Activated B cell treated with CpG ODN at 0.5 μM for 24 hours (primary cell): ENCODE results near the gene PFDN6. TPM values are rescaled to one million over a fixed set of nuclear protein-coding genes. Genes with fewer than 3 reads are reported as not detected.

Experiments used
- ATAC-seq: fragments of 200-7000 bp; cut with Tn5 transposase; one replicate; pipeline ENCODE4 v1.10.0; 2021; ENCODE audit warnings: low read depth, mild to moderate bottlenecking, moderate library complexity
- CTCF ChIA-PET: fragments of 350-600 bp; sonication (Branson Sonifier 250); formaldehyde crosslinking; loops from one replicate; lab custom pipeline; 2021; ENCODE audit warnings: antibody characterized with exemption; lab: Charles Lee
- POLR2A ChIA-PET: fragments of 350-600 bp; sonication (Branson Sonifier 250); formaldehyde crosslinking; loops from one replicate; lab custom pipeline; 2021; ENCODE audit warnings: antibody characterized with exemption; lab: Charles Lee
- DNase-seq: peaks from one replicate; pipeline ENCODE4 v3.0.0; 2022
- H3K27ac Mint-ChIP-seq: one replicate; pipeline ENCODE4 v1.8.0; 2020; ENCODE audit warnings: mixed read lengths
- H3K27me3 Mint-ChIP-seq: one replicate; pipeline ENCODE4 v1.8.0; 2021; ENCODE audit warnings: mixed read lengths
- H3K36me3 Mint-ChIP-seq: one replicate; pipeline ENCODE4 v1.8.0; 2021; ENCODE audit warnings: low read depth, mixed read lengths
- H3K4me1 Mint-ChIP-seq: one replicate; pipeline ENCODE4 v1.8.0; 2021; ENCODE audit warnings: mixed read lengths
- H3K4me3 Mint-ChIP-seq: one replicate; pipeline ENCODE4 v1.8.0; 2020; ENCODE audit warnings: mild to moderate bottlenecking, mixed read lengths
- H3K9me3 Mint-ChIP-seq: one replicate; pipeline ENCODE4 v1.8.0; 2020; ENCODE audit warnings: mixed read lengths
- CTCF ChIP-seq: fragments of 200-600 bp; IDR thresholded peaks from one replicate; pipeline ENCODE4 v1.8.0; 2022; ENCODE audit warnings: antibody characterized with exemption, mild to moderate bottlenecking
- intact Hi-C: fragments of 100-400 bp; cut with micrococcal nuclease; formaldehyde crosslinking; loops from one replicate; pipeline ENCODE4 v1.15.1; 2024
- total RNA-seq: library from RNA; stranded (reverse); gene quantifications from 2 replicates; pipeline ENCODE4 v1.2.3, GENCODE V29; 2022

Gene PFDN6
- total RNA-seq, 1 donor from 2014 or later = 82.8 TPM

GRCh38 chr6:33316603-33317418 lies 27.4 kb downstream of the PFDN6 start:
- ATAC-seq (no peak), DNase-seq (no peak)
- Mint-ChIP-seq H3K27ac (peak overlapping the region; percentile 56), H3K27me3 (no peaks in the 10 kb centered on the region), H3K4me1 (peaks cover 87% of the 10 kb centered on the region), H3K36me3 (peaks cover 73% of the 10 kb centered on the region), H3K4me3 (peak overlapping the region; percentile 99), H3K9me3 (no peaks in the 10 kb centered on the region)
- POLR2A ChIA-PET = interaction anchor here (0.6 to 3.5 kb wide), 22 partner anchors 9 to 1760 kb away, joined by 3 to 102 read pairs (median 8); partner anchors contain the start of genes B3GALT4, BAK1, CUTA and GPSM3
- CTCF ChIA-PET = interaction anchor here (1.3 to 2.5 kb wide), 2 partner anchors 28 to 40 kb away, joined by 8 to 15 read pairs; partner anchors contain the start of gene B3GALT4
- TF ChIP-seq CTCF = no peak
- intact Hi-C loops = loop anchor here (5.0 kb wide), 1 partner anchor 345 kb away; no protein-coding TSS in a partner anchor

DNA sequence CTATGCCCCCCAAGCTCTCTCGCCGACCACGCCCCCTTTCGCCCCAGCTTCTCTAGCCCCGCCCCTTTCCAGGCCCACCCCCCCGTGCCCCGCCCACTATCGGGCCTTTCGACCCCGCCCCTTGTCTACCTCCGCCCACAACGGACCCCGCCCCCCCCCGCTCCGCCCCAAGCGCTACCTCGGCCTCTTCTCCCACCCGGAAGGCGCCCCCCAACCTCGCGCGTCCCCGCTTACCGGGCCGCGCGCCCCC lies 27.9 kb downstream of the PFDN6 start:
- intact Hi-C loops = loop anchor here (5.0 kb wide), 1 partner anchor 345 kb away; no protein-coding TSS in a partner anchor
- Mint-ChIP-seq H3K4me1 (peaks cover 86% of the 10 kb centered on the region), H3K36me3 (peaks cover 72% of the 10 kb centered on the region), H3K27me3 (no peaks in the 10 kb centered on the region), H3K4me3 (peak overlapping the region; percentile 99), H3K27ac (peak overlapping the region; percentile 46), H3K9me3 (no peaks in the 10 kb centered on the region)
- POLR2A ChIA-PET = interaction anchor here (0.6 to 3.5 kb wide), 30 partner anchors 8 to 1761 kb away, joined by 3 to 102 read pairs (median 6); partner anchors contain the start of genes B3GALT4, BAK1, CUTA and GPSM3
- CTCF ChIA-PET = interaction anchor here (0.6 to 2.5 kb wide), 4 partner anchors 18 to 40 kb away, joined by 3 to 15 read pairs (median 6); partner anchors contain the start of genes B3GALT4 and RGL2
- TF ChIP-seq CTCF = no peak
- ATAC-seq (no peak), DNase-seq (no peak)

GRCh38 chr6:33317669-33318425 lies 28.4 kb downstream of the PFDN6 start, which contains the start of gene ZBTB22:
Gene ZBTB22 (minus strand): TSS chr6:33317744. CDS start chr6:33316916, 828 bp downstream.
- Mint-ChIP-seq H3K27me3 (no peaks in the 10 kb centered on the region), H3K9me3 (no peaks in the 10 kb centered on the region), H3K4me3 (peak within 1 kb of the TSS; percentile 99), H3K36me3 (peaks cover 72% of the 10 kb centered on the region), H3K27ac (peak within 1 kb of the TSS; percentile 98), H3K4me1 (peaks cover 84% of the 10 kb centered on the region)
- peak; percentile 91 for DNase-seq
- peak; percentile 59 for ATAC-seq
- ChIA-PET CTCF (interaction anchor here (0.6 to 2.5 kb wide), 4 partner anchors 18 to 41 kb away, joined by 3 to 15 read pairs (median 6); partner anchors contain the start of genes B3GALT4 and RGL2), POLR2A (interaction anchor here (0.5 to 3.5 kb wide), 40 partner anchors 8 to 1819 kb away, joined by 3 to 102 read pairs (median 4); partner anchors contain the start of genes B3GALT4, BAK1, CUTA and DXO)
- intact Hi-C loops = loop anchor here (1.0 to 5.0 kb wide), 2 partner anchors 73 to 346 kb away; partner anchors contain the start of gene KIFC1
- TF ChIP-seq CTCF = no peak

GRCh38 chr6:33318426-33319073 lies 29.1 kb downstream of the PFDN6 start:
- Mint-ChIP-seq H3K36me3 (peaks cover 72% of the 10 kb centered on the region), H3K4me3 (peak overlapping the region; percentile 99), H3K27me3 (no peaks in the 10 kb centered on the region), H3K27ac (peak overlapping the region; percentile 98), H3K9me3 (no peaks in the 10 kb centered on the region), H3K4me1 (peaks cover 90% of the 10 kb centered on the region)
- no peak for TF ChIP-seq CTCF
- CTCF ChIA-PET = interaction anchor here (1.3 to 2.5 kb wide), 2 partner anchors 27 to 41 kb away, joined by 8 to 15 read pairs; partner anchors contain the start of gene B3GALT4
- intact Hi-C loops = loop anchor here (1.0 to 5.0 kb wide), 2 partner anchors 73 to 346 kb away; partner anchors contain the start of gene KIFC1
- POLR2A ChIA-PET = interaction anchor here (0.6 to 3.5 kb wide), 23 partner anchors 10 to 1820 kb away, joined by 3 to 102 read pairs (median 7); partner anchors contain the start of genes B3GALT4, BAK1, CUTA and PFDN6
- ATAC-seq (no peak), DNase-seq (no peak)
